SK-N-SH (cell line): ENCODE results near the gene D2HGDH. TPM values are rescaled to one million over a fixed set of nuclear protein-coding genes. Genes with fewer than 3 reads are reported as not detected.

Experiments used
- CTCF ChIA-PET: fragments of 300-600, 350-600 bp; formaldehyde crosslinking; extraction: SDS; loops from one replicate; lab custom pipeline; 2021; lab: Yijun Ruan, JAX
- POLR2A ChIA-PET: fragments of 350-600 bp; sonication (Branson Sonifier 250); formaldehyde crosslinking; extraction: SDS; loops from one replicate; lab custom pipeline; 2020; ENCODE audit warnings: antibody characterized with exemption, inconsistent platforms; lab: Yijun Ruan, JAX
- DNase-seq: peaks from one replicate; pipeline ENCODE4 v3.0.0; 2012
- H2AFZ ChIP-seq: fragments of 200-600 bp; sonication (generic); 2 replicates; pipeline ENCODE4 v1.8.1; 2016; ENCODE audit warnings: antibody characterized with exemption, mild to moderate bottlenecking, low read depth
- H3F3A ChIP-seq: fragments of 200-600 bp; sonication (generic); replicated peaks from 2 replicates; pipeline ENCODE3; 2016; ENCODE audit warnings: antibody characterized with exemption, mild to moderate bottlenecking; ENCODE audit not compliant: insufficient read depth
- H3K27ac ChIP-seq, 2 experiments: fragments of 200-500 bp in 1 of 2; fragments of 200-600 bp in 1 of 2; sonication (Bioruptor generic) in 1 of 2; sonication (generic), shearing (Covaris generic) in 1 of 2; 2 replicates each; pipeline versions ENCODE4 v1.5.1 to v1.6.1; 2014 to 2016; ENCODE audit warnings: low read depth in 2 of 2, inconsistent platforms in 1 of 2, low read length in 1 of 2, mild to moderate bottlenecking in 1 of 2, mixed read lengths in 1 of 2
- H3K27me3 ChIP-seq: fragments of 200-600 bp; sonication (generic), shearing (Covaris generic); 2 replicates; pipeline ENCODE4 v1.6.1; 2016; ENCODE audit warnings: mixed run types; ENCODE audit not compliant: insufficient read depth
- H3K36me3 ChIP-seq, 2 experiments: fragments of 200-500 bp in 1 of 2; fragments of 200-600 bp in 1 of 2; sonication (Bioruptor generic) in 1 of 2; sonication (generic) in 1 of 2; replicated peaks in 1 of 2; 2 replicates each; pipeline versions ENCODE3 to v1.5.1; 2014 to 2016; ENCODE audit warnings: low read length in 1 of 2, mild to moderate bottlenecking in 1 of 2; ENCODE audit not compliant: insufficient read depth in 2 of 2, control insufficient read depth in 1 of 2
- H3K4me1 ChIP-seq, 2 experiments: fragments of 200-500 bp in 1 of 2; fragments of 200-600 bp in 1 of 2; sonication (Bioruptor generic) in 1 of 2; sonication (generic), shearing (Covaris generic) in 1 of 2; 2 replicates each; pipeline versions ENCODE4 v1.5.1 to v1.6.1; 2014 to 2016; ENCODE audit warnings: low read depth in 1 of 2, low read length in 1 of 2, mixed run types in 1 of 2; ENCODE audit not compliant: insufficient read depth in 2 of 2, control insufficient read depth in 1 of 2
- H3K4me2 ChIP-seq: fragments of 200-600 bp; sonication (generic), shearing (Covaris generic); 2 replicates; pipeline ENCODE4 v1.6.1; 2017; ENCODE audit warnings: mixed run types
- H3K4me3 ChIP-seq, 2 experiments: fragments of 200-500 bp in 1 of 2; fragments of 200-600 bp in 1 of 2; sonication (Bioruptor generic) in 1 of 2; sonication (generic), shearing (Covaris generic) in 1 of 2; 2 replicates each; pipeline versions ENCODE4 v1.5.1 to v1.8.1; 2014 to 2016; ENCODE audit warnings: low read depth in 2 of 2, inconsistent platforms in 1 of 2, low read length in 1 of 2, mild to moderate bottlenecking in 1 of 2, mixed read lengths in 1 of 2, moderate library complexity in 1 of 2
- H3K79me2 ChIP-seq: fragments of 200-600 bp; sonication (generic); 2 replicates; pipeline ENCODE4 v1.8.1; 2017; ENCODE audit warnings: mild to moderate bottlenecking; ENCODE audit not compliant: insufficient read depth
- H3K9ac ChIP-seq: fragments of 200-600 bp; sonication (generic); 2 replicates; pipeline ENCODE4 v1.6.1; 2017; ENCODE audit warnings: mixed run types
- H3K9me2 ChIP-seq: fragments of 200-600 bp; sonication (generic); 2 replicates; pipeline ENCODE4 v1.6.1; 2017; ENCODE audit warnings: mixed run types
- H3K9me3 ChIP-seq: fragments of 200-600 bp; sonication (generic); 2 replicates; pipeline ENCODE4 v1.6.1; 2017; ENCODE audit warnings: mixed run types, mild to moderate bottlenecking, moderate library complexity
- H4K20me1 ChIP-seq: fragments of 200-600 bp; sonication (generic); 2 replicates; pipeline ENCODE4 v1.6.1; 2017; ENCODE audit warnings: mild to moderate bottlenecking, mixed run types; ENCODE audit not compliant: insufficient read depth
- CHD2 ChIP-seq: fragments of 150-350 bp; IDR thresholded peaks from 2 replicates; pipeline ENCODE4 v1.6.1; 2018; ENCODE audit warnings: low read length; ENCODE audit not compliant: partially characterized antibody
- ELF1 ChIP-seq: IDR thresholded peaks from 2 replicates; pipeline ENCODE4 v1.4.0; 2012
- EZH2phosphoT487 ChIP-seq: fragments of 200-600 bp; sonication (generic); IDR thresholded peaks from 2 replicates; pipeline ENCODE4 v1.6.1; 2017; ENCODE audit warnings: low read depth, mixed run types, mild to moderate bottlenecking, antibody characterized with exemption, moderate library complexity, borderline replicate concordance
- FOSL2 ChIP-seq: IDR thresholded peaks from 2 replicates; pipeline ENCODE4 v1.4.0; 2012; ENCODE audit warnings: low read depth, mild to moderate bottlenecking, moderate library complexity, borderline replicate concordance
- FOXJ3 ChIP-seq: sonication (generic); formaldehyde crosslinking; IDR thresholded peaks from 2 replicates; pipeline ENCODE4 v1.5.1; 2020; ENCODE audit warnings: mild to moderate bottlenecking, missing genetic modification reagents
- FOXM1 ChIP-seq: IDR thresholded peaks from 2 replicates; pipeline ENCODE4 v1.4.0; 2012; ENCODE audit warnings: low read depth, mild to moderate bottlenecking
- GATA2 ChIP-seq: sonication (generic); formaldehyde crosslinking; IDR thresholded peaks from 2 replicates; pipeline ENCODE4 v1.5.0; 2020; ENCODE audit warnings: mild to moderate bottlenecking, missing genetic modification reagents
- JUND ChIP-seq: IDR thresholded peaks from 2 replicates; pipeline ENCODE4 v1.4.0; 2012
- MEF2A ChIP-seq: IDR thresholded peaks from 2 replicates; pipeline ENCODE4 v1.4.0; 2012; ENCODE audit warnings: low read depth, borderline replicate concordance
- MXI1 ChIP-seq: IDR thresholded peaks from 2 replicates; pipeline ENCODE4 v1.6.1; 2012; ENCODE audit warnings: mild to moderate bottlenecking, low read depth, low read length, improper control_type of control experiment
- NFIC ChIP-seq: IDR thresholded peaks from 2 replicates; pipeline ENCODE4 v1.4.0; 2012; ENCODE audit warnings: borderline replicate concordance
- POLR2AphosphoS5 ChIP-seq: IDR thresholded peaks from 2 replicates; pipeline ENCODE4 v1.6.1; 2012; ENCODE audit warnings: low read depth, low read length
- RCOR1 ChIP-seq: fragments of 150-350 bp; IDR thresholded peaks from 2 replicates; pipeline ENCODE4 v1.6.1; 2017; ENCODE audit warnings: antibody characterized with exemption, low read length
- RXRA ChIP-seq: IDR thresholded peaks from 2 replicates; pipeline ENCODE4 v1.4.0; 2012; ENCODE audit warnings: low read depth, mild to moderate bottlenecking, borderline replicate concordance
- SIN3A ChIP-seq: IDR thresholded peaks from 2 replicates; pipeline ENCODE4 v1.6.1; 2012; ENCODE audit warnings: low read depth, mild to moderate bottlenecking, low read length, moderate library complexity, borderline replicate concordance
- TAF1 ChIP-seq: IDR thresholded peaks from 2 replicates; pipeline ENCODE4 v1.6.1; 2012; ENCODE audit warnings: low read depth, mild to moderate bottlenecking, low read length, moderate library complexity, borderline replicate concordance
- ZBTB33 ChIP-seq: IDR thresholded peaks from 2 replicates; pipeline ENCODE4 v1.4.0; 2012; ENCODE audit warnings: low read depth, borderline replicate concordance
- WGBS: methylation state at CpG from one replicate; pipeline ENCODE4 v1.1.6; 2017; ENCODE audit warnings: low lambda C conversion rate; 5-methylcytosine and 5-hydroxymethylcytosine counted together
- polyA plus RNA-seq, 3 experiments: library from polyadenylated mRNA; depleted of rRNA; stranded (reverse); fragments of >200 nt; gene quantifications; 2 replicates each; pipeline ENCODE4 v1.2.3, GENCODE V29; 2012
- TF ChIP-seq, protein P1 (sequence below): fragments of 150-350 bp; IDR thresholded peaks from 2 replicates; pipeline ENCODE4 v1.6.1; 2016; ENCODE audit warnings: mild to moderate bottlenecking, low read depth, low read length
- TF ChIP-seq, protein P2 (sequence below): IDR thresholded peaks from 2 replicates; pipeline ENCODE4 v1.4.0; 2012; ENCODE audit warnings: low read depth

D2HGDH gene
- polyA plus RNA-seq, 1 of the 3 experiments (the other 2 are of a cell fraction), result 36.3 TPM

DNA sequence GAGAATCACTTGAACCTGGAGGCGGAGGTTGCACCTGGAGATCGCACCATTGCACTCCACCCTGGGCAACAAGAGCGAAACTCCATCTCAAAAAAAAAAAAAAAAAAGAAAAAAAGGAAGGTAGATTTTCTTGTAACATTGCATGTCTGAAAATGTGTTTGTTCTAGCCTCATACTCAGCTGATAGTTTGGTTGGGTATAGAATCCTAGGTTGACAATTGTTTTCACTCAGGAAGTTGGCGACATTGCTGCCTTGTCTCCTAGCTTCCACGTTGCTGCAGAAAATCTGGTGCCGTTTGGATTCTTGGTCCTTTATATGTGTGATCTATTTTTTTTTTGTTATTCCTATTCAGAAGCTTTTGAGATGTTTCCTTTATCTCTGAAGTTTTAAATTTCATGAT is 27.9 kb upstream of the D2HGDH start:
- POLR2A ChIA-PET, result no interaction called here
- over 99% methylated on average over 6 of the region's 6 CpGs for WGBS

More for the DNA sequence above, 27.9 kb upstream of the D2HGDH start:
- Histone ChIP-seq H3K36me3 (peaks cover 31 to 52% of the 10 kb centered on the region in 2 experiments), H3K9me3 (no peaks in the 10 kb centered on the region), H3K27me3 (no peaks in the 10 kb centered on the region), H3F3A (no peaks in the 10 kb centered on the region), H3K4me2 (no peak overlapping the region), H4K20me1 (peaks cover 8% of the 10 kb centered on the region; the same call in 1 of the 2 replicates), H3K9me2 (no peaks in the 10 kb centered on the region), H3K79me2 (peaks cover 22% of the 10 kb centered on the region; the same call in 1 of the 2 replicates), H3K4me3 (no peak overlapping the region), H2AFZ (no peak overlapping the region), H3K4me1 (peaks cover 0 to 11% of the 10 kb centered on the region in 2 experiments; a peak in 1 of 4 replicates), H3K9ac (no peak overlapping the region), H3K27ac (no peak overlapping the region)
- DNase-seq, result no peak
- CTCF ChIA-PET, result interaction anchor here (1.2 to 1.4 kb wide), 3 partner anchors 19 to 172 kb away, joined by 4 to 5 read pairs (median 4); no protein-coding TSS in a partner anchor
- TF ChIP-seq CHD2 (no peak), RCOR1 (no peak), EZH2phosphoT487 (no peak), NFIC (no peak), GATA2 (CRISPR knock-in tag) (no peak), FOXJ3 (no peak), POLR2AphosphoS5 (no peak), SIN3A (no peak), JUND (no peak), ELF1 (no peak), TAF1 (no peak), FOXM1 (no peak), RXRA (no peak), MXI1 (no peak), ZBTB33 (no peak), FOSL2 (no peak), MEF2A (no peak)
- TF ChIP-seq, protein P1, sequence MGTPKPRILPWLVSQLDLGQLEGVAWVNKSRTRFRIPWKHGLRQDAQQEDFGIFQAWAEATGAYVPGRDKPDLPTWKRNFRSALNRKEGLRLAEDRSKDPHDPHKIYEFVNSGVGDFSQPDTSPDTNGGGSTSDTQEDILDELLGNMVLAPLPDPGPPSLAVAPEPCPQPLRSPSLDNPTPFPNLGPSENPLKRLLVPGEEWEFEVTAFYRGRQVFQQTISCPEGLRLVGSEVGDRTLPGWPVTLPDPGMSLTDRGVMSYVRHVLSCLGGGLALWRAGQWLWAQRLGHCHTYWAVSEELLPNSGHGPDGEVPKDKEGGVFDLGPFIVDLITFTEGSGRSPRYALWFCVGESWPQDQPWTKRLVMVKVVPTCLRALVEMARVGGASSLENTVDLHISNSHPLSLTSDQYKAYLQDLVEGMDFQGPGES, result no peak
- TF ChIP-seq, protein P2, sequence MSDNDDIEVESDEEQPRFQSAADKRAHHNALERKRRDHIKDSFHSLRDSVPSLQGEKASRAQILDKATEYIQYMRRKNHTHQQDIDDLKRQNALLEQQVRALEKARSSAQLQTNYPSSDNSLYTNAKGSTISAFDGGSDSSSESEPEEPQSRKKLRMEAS, result no peak
